ENCODE results near the gene PTDSS2. TPM values are rescaled to one million over a fixed set of nuclear protein-coding genes. Genes with fewer than 3 reads are reported as not detected.
A peak's percentile ranks its signal among the peaks of the same experiment; 100 is the strongest.
"Not testable (repeated sequence)": the region's sequence is repeated elsewhere in the genome, so short reads cannot be mapped to it uniquely, and the experiment has no call there.

PTDSS2 gene
- polyA plus RNA-seq, 12 donors: 22.7 to 52.4 (median 26.0) TPM; not detected in 1

DNA sequence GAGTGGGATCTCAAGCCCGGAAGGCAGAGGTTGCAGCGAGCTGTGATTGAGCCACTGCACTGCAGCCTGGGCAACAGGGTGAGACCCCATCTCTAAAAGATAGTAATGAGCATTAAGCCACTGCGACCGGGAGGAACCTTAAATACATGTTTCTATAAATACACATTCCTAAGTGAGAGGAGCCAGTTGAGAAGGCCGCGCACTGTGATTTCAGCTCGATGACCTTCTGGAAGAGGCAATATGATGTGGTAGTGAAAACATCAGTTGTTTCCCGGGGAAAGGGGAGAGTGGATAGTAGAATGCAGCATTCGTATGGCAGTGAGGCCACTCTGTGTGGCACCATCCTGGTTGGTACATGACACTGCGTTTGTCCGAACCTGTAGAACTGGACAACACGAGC lies 18.0 kb downstream of the PTDSS2 start:
- DNase-seq: no peak

DNA sequence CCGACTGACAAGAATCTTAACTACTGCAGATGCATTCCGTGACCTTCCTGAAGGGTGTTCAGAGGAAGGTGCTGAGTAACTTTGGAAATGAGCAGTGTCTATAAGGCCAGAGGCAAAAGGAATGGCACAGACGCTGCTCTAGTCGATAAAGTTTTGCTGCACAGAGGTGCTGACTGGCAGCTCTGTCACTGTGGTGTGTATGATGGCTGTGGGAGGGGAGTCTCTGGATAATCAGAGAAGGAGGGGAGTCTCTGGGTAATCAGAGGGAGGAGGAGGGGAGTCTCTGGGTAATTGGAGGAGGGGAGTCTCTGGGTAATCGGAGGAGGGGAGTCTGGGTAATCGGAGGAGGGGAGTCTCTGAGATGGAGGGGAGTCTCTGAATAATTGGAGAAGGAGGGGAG lies 18.4 kb downstream of the PTDSS2 start:
- DNase-seq: no peak

DNA sequence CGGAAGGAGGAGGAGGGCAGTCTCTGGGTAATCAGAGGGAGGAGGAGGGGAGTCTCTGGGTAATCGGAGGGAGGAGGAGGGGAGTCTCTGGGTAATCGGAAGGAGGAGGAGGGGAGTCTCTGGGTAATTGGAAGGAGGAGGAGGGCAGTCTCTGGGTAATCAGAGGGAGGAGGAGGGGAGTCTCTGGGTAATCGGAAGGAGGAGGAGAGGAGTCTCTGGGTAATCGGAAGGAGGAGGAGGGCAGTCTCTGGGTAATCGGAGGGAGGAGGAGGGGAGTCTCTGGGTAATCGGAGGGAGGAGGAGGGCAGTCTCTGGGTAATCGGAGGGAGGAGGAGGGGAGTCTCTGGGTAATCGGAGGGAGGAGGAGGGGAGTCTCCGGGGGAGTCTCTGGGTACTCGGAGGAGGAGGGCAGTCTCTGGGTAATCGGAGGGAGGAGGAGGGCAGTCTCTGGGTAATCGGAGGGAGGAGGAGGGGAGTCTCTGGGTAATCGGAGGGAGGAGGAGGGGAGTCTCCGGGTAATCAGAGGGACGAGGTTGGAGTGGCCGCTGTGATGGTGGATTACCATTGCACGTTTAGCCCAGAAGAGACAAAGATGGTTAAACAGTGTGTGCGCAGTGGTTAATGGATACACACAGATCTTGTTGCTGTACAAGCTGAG lies 19.1 kb downstream of the PTDSS2 start:
- not testable (repeated sequence) for DNase-seq

DNA sequence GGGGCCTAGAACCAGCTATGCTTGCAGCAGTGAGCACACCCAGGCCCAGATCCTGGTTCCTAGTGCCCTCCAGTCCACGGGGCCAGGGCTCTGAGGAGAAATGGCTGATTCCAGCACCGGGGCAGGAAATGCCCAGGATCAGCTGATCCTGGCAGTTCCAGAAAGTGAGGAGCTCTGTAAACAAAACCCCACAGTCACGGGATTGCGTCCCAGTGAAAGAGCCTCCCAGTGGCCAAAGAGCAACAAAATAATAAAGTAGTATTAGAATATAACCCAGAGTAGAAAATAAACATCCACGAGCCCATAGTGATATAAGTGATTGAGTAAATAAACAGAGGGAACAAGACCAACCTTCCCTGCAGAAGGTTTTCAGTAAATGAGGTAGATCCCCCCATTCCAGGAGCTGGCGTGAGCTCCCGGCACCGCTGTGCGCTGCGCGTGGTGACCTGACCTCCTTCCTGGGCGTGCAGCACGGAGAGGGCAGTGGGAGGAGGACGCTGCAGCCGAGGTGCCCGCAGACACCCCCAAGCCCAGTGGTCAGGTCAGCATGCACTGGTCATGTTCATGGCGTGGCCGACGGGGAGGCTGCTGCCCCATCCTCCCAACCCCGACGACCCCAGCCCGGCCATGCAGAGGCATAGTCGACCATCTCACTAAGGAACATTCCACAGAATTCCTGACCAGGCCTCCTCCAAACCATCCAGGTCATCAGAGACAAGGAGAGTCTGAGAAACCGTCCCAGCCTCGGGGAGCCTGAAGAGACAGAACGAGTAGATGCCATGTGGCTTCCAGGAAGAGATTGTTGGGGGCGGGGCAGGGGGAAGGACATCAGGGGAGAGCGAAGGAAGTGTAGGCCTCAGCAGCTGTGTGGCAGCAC lies 19.8 kb downstream of the PTDSS2 start:
- peak; percentile 33 for DNase-seq

DNA sequence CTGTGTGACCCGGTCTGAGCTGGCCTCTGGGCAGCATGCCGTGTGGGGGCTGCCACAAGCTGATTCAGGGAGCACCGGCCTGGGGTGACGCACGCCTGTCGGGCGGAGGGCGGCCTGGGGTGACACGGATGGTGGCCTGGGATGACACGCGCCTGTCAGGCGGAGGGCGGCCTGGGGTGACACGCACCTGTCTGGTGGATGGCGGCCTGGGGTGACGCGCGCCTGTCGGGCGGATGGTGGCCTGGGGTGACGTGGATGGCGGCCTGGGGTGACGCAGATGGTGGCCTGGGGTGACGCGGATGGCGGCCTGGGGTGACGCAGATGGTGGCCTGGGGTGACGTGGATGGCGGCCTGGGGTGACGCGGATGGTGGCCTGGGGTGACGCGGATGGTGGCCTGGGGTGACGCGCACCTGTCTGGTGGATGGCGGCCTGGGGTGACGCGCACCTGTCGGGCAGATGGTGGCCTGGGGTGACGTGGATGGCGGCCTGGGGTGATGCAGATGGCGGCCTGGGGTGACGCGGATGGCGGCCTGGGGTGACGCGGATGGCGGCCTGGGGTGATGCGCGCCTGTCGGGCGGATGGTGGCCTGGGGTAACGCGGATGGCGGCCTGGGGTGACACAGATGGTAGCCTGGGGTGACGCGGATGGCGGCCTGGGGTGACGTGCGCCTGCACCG lies 21.5 kb downstream of the PTDSS2 start:
- no peak for DNase-seq

DNA sequence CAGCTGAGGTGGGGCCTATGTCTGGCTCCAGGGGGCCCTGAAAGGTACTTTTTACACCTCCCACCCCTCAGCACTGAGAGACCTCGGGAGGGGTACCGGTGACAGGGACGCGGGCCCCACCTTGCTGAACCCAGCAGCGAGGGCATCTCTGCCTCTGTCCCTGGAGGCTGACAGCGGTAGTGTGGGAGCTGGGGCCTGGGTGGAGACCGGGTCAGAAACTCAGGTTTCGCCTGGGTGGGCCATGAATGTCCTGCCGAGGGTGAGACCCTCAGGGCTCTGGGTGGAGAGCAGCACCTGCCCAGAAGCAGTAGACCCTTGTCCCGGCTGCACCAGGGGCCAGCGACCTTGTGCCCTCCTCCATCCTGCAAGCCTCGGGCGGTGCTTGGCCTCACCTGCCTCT lies 22.2 kb downstream of the PTDSS2 start:
- no peak for DNase-seq

DNA sequence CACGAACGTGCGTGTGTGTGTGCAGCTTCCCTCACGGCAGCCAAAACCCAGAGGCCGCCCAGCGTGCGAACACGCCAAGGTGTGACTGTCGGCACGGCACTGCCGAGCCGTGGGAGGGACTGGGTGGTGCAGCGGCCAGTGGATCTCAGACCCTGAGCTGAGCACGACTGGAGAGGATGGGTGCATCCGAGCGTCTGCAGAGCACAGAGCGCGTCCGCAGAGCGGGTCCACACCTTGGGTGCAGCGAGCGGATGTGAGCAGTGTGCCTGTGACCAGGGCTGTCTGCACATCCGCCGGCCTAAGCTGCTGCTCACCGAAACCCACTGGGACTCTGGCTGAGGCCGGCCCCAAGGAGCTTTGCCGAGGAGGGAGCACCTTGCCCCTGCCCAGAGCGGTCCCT lies 22.7 kb downstream of the PTDSS2 start:
- no peak for DNase-seq

DNA sequence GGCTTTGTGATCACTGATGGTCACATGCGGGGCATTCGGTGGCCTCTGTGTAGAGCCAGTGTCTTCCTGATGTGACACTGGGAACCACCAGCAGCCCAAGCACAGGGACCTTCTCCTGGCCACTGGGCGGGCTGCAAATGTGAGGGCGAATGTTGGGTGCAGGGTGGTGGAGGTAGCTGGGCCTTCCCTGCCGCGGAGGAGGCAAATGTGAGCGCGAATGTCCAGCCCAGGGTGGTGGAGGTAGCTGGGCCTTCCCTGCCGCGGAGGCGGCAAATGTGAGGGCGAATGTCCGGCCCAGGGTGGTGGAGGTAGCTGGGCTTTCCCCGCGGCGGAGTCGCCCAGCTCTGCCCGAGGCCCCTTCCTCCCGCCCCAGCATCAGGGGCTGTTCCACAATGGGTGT lies 23.3 kb downstream of the PTDSS2 start:
- no peak for DNase-seq

DNA sequence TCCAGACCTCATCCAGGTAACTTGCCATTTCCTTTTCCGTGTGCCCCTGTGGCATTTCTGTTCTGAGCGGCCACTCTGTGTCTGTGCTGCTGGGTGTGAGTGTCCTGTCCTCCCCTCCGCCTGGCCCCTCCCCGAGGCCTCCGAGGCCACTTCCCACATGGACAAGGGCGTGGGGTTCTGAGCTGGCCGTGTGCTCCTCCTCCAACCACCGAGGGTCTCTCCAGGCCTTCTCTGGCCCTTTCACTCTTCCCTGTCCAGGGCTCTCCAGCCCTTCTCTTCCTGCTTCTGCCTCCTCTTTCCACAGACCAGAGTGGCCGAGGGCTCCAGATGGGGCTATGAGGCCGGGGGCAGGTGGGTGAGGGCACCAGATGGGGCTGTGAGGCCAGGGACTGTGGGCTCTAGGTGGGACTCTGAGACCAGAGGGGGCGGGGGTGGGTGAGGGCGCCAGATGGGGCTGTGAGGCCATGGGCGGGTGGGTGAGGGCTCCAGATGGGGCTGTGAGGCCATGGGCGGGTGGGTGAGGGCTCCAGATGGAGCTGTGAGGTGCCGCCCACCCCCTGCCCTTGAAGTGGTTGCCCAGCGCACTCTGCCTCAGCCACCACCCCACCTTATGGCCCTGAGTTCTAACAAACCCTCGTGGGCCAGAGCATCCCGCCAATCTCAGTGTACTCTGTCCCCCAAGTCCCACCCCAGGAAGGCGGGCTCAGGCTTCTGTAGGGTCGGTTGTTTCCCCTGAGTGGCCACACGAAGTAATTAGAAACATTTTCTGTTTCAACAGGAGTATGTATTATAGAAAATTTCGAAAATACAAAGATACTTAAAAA lies 24.1 kb downstream of the PTDSS2 start:
- DNase-seq: no peak

DNA sequence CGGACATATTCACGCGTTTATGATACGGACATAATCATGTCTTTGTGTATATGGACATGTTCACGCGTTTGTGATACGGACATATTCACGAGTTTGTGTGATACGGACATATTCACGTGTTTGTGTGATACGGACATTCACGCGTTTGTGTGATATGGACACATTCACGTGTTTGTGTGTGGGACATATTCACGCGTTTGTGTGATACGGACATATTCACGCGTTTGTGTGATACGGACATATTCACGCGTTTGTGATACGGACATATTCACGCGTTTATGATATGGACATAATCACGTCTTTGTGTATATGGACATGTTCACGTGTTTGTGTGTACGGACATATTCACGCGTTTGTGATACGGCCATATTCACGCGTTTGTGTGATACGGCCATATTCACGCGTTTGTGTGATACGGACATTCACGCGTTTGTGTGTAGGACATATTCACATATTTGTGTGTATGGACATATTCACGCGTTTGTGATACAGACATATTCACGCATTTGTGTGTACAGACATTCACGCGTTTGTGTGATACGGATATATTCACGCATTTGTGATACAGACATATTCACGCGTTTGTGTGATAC lies 24.9 kb downstream of the PTDSS2 start:
- DNase-seq: no peak

DNA sequence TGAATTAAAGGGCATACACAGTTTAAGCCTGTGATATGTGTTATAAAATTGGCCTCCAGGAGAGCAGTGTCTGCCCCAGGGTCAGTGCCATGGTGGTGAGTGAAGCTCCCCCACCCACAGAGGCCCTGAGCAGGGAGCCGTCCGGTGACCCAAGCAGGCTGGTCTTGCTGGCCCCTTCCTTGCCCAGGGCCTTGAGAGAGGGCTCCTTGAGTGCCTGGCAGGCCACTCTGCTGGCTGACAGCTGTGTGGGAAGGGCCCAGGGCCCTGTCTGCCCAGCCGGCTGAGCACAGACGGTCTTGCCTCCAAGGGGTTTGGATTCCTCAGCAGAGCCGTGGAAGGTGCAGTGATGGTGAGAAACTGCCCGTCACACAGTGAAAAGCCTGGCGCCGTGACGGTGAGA lies 25.9 kb downstream of the PTDSS2 start:
- no peak for DNase-seq

DNA sequence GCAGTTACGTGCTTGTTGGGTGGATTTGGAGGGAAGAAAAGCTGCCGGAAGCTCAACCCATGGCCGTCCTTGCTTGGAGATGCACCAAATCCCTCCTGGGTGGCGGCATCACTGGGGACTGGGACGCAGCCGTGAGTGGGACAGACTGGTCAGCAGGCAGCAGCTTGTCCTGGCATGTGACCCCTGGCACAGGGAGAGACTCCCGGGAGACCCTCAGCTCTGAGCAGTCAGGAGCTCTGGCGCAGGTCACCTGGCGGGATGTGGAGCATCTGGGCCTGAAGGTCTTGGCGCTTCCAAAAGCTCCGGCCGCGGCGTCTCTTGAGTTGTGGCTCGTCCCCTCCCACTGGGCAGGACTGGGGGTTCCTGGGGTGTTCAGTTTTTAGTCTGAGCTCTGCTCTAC lies 26.3 kb downstream of the PTDSS2 start:
- DNase-seq: no peak

DNA sequence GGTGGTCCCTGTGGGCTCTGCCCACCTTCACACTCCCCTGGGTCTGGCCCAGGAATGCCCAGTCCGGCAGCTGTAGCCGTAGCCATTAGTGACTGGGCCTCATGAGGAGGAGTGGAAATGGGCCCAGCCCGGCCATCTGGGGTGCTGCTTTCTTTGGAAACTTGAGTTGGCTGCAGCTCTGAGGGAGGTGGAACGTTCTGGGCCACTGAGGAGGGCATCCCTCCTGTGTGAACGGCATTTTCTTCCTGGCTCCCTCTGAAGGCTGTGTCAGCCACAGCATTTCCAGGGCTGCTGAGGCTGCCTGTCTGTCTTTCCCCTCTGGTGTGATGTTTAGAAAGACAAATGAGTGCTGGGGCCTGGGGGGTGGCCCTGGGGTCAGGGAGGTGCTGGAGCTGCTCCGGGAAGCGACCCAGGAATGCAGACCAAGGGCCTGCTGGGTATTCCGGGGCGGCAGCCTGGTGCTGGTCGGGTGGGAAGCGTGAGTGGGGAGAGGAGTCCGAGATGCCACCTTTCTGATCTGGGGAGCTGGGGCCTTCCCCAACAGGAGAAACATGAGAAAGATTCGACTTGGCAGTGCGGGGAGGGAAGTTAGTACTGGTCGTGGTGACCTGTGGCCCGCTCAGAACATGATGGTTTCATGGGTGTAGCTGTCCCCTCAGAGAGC lies 27.1 kb downstream of the PTDSS2 start:
- no peak for DNase-seq

DNA sequence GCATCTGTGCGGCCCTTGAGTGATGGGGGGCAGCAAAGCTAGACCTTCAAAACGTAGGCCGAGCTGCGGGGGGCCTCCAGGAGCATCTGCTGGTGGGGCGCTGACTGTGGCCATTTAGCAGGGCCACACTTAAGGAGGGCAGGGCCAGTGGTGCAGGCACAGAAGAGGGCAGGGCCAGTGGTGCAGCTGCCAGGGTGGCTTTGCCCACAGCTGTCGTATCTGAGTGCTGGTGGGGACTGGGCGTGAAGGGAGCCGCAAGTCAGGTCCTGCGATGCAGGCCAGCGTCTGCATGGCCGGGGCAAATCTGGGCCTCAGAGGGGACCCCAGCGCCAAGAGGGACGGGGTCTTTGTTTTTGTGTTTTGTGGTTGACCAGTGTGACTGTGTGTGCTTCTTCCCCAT lies 29.2 kb downstream of the PTDSS2 start:
- no peak for DNase-seq

DNA sequence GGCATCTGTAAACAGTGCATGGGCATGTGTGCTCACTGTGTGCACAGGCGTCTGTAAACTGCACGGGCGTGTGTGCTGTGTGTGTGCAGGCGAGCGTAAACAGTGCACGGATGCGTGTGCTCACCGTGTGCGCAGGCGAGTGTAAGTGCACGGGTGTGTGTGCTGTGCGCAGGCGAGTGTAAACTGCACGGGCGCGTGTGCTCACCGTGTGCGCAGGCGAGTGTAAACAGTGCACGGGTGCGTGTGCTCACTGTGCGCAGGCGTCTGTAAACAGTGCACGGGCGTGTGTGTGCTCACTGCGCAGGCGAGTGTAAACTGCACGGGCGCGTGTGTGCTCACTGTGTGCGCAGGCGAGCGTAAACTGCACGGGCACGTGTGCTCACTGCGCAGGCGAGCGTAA lies 34.5 kb downstream of the PTDSS2 start:
- no peak for DNase-seq

DNA sequence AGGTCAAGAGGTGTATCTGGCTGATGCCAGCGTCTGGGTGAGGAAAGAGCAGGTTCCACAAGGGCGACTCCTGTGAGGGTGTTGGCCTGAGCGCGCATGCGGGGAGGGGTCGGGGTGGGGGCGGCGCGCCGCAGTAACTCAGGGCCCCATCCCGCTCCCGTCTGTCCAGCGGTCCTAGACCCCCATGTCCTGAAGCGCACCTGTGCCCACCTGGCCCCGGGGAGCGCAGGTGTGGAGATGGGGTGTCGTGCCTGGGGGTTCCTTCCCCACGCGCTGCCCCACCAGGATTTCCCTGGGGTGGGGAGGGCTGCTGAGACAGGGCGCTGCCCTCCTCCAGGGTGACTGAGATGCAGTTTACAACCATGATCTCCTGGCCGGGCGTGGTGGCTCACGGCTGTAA lies 36.1 kb downstream of the PTDSS2 start:
- no peak for DNase-seq

DNA sequence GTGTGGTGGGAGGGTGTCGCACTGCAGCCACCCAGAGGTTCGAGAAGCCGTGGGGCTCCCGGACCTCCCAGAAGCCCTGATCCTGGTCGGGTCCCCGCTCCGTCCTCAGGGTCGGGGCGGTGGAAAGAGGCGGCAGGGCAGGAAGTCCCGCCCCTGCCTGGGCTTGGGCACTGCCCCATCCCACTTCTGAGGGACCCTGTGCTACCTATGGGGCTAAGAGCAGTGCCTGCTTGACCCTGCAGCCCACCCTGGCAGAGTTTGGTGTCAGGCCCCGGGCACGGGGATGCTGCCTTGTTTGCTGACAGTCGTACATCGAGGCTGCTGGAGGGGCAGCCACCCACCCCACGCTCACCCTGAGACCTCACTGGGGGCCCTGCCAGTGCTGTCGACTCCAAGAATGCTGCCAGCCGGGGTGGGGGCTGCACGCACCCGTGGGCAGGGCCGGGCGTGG lies 37.5 kb downstream of the PTDSS2 start:
- no peak for DNase-seq

DNA sequence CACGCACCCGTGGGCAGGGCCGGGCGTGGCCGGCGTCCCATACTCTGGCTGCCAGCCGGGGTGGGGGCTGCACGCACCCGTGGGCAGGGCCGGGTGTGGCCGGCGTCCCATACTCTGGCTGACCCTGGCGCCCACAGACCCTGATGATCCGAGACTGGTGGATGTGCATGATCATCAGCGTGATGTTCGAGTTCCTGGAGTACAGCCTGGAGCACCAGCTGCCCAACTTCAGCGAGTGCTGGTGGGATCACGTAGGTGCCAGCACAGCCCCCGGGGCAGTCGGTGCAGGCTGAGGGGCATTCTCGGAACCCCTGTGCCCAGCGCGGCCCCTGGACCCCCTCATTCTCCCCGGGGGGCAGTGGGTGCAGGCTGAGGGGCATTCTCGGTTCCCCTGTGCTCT lies 38.0 kb downstream of the PTDSS2 start:
- DNase-seq: no peak

DNA sequence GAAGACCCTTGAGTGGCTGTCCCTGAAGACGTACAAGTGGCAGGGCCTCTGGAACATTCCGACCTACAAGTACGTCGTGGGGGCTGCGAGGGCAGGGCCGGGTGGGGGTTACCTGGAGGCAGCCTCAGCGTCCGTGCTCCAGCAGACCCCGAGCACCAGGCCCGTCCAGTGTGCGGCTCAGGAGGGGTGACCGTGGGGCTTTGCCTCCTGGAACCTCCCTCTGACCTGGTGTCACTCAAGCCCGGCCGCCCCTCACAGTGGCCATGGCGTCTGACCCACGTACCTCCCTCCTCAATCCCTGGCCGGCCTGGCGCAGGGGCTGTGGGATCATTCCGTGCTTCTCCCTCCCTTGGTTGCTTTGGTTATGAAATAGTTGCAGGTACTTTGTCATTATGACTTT lies 38.5 kb downstream of the PTDSS2 start:
- DNase-seq: no peak

DNA sequence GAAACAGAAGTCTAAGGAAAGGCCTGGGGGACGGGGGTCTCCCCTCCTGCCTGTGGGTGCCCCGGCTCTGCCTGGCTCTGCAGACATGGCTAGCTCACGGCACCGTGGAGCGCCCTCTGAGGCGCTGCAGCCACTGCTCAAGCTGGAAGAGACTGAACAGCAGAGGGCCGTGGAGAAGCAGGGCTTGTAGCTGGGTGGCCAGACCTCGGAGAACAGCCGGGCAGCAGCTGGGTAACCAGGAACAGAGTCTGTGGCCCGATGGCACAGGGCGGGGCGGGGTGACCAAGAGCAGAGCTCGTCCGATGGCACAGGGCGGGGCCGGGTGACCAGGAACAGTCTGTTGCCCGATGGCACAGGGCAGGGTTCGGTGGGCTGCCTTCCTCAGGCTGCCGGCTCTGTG lies 38.9 kb downstream of the PTDSS2 start:
- DNase-seq: no peak

DNA sequence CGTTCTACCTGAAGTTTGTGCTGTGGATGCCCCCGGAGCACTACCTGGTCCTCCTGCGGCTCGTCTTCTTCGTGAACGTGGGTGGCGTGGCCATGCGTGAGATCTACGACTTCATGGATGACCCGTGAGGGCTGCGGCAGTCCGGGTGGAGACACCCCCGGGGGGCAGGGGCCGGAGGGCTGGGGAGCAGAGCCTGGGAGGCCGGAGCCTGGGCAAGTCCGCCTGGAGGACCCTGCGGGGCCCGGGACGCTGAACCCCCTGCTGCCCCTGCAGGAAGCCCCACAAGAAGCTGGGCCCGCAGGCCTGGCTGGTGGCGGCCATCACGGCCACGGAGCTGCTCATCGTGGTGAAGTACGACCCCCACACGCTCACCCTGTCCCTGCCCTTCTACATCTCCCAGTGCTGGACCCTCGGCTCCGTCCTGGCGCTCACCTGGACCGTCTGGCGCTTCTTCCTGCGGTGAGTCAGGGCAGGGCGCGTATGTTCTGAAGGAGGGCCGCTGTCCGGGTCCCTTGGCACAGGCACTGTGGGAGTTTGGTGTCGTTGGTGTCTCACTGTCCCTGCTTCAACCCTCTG lies 39.6 kb downstream of the PTDSS2 start:
- no peak for DNase-seq

All from muscle of arm (tissue), 12 donors.